Neutrophil (primary cell): ENCODE data around the gene CKLF.

Experiments
- H3K27ac ChIP-seq: fragments of 200-600 bp; sonication (generic); 2 replicates; pipeline ENCODE4 v1.5.1; 2016; ENCODE audit warnings: mild to moderate bottlenecking, moderate library complexity
- H3K27me3 ChIP-seq: fragments of 200-600 bp; sonication (generic); 2 replicates; pipeline ENCODE4 v1.6.0; 2016; ENCODE audit warnings: mild to moderate bottlenecking
- H3K36me3 ChIP-seq: fragments of 200-600 bp; sonication (generic); 2 replicates; pipeline ENCODE4 v1.5.1; 2017
- H3K4me1 ChIP-seq, 2 experiments: fragments of 200-600 bp in 1 of 2; sonication (generic) in 1 of 2; 1 replicate in 1 of 2; 2 replicates in 1 of 2; pipeline versions ENCODE4 v1.5.1 to v1.6.1; 2013 to 2016; ENCODE audit warnings: low read depth in 1 of 2, low read length in 1 of 2, mild to moderate bottlenecking in 1 of 2, moderate library complexity in 1 of 2; ENCODE audit not compliant: control insufficient read depth in 1 of 2, insufficient read depth in 1 of 2
- H3K4me3 ChIP-seq, 2 experiments: fragments of 200-600 bp in 1 of 2; sonication (generic) in 1 of 2; 1 replicate in 1 of 2; 2 replicates in 1 of 2; pipeline ENCODE4 v1.5.1; 2013 to 2016; ENCODE audit warnings: low read depth in 1 of 2, low read length in 1 of 2, mild to moderate bottlenecking in 1 of 2, moderate library complexity in 1 of 2
- H3K9me3 ChIP-seq: fragments of 200-600 bp; sonication (generic); 2 replicates; pipeline ENCODE4 v1.5.1; 2016
- TF ChIP-seq, protein P1 (sequence below): fragments of 200-600 bp; sonication (generic); IDR thresholded peaks from 2 replicates; pipeline ENCODE4 v1.5.1; 2016; ENCODE audit warnings: antibody characterized with exemption

The CKLF gene

DNA sequence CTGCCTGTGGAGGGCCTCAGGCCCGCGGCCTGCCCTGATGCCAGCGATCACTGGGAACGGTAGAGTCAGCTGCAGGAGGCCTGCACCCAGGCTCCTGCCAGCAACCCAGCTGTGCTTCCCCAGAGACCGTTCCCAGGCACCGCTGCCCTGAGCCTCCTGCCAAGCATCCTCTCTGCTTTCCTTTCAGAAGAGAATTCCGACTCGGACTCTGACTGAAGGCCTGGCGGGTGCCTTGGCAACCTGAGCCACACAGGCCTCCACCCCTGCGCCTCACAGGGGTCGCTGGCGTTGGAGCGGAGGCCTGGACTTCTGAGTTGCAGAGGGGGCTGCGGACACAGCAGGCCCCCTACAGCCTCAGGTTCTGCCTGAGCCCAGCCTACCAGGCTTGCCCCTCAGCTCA, 60.0 kb downstream of the CKLF start:
- Histone ChIP-seq H3K36me3 (peaks cover 87% of the 10 kb centered on the region), H3K27me3 (no peaks in the 10 kb centered on the region), H3K4me1 (peaks cover 8 to 12% of the 10 kb centered on the region in 2 experiments), H3K4me3 (no peak overlapping the region), H3K9me3 (no peaks in the 10 kb centered on the region), H3K27ac (no peak overlapping the region)
- TF ChIP-seq, protein P1, sequence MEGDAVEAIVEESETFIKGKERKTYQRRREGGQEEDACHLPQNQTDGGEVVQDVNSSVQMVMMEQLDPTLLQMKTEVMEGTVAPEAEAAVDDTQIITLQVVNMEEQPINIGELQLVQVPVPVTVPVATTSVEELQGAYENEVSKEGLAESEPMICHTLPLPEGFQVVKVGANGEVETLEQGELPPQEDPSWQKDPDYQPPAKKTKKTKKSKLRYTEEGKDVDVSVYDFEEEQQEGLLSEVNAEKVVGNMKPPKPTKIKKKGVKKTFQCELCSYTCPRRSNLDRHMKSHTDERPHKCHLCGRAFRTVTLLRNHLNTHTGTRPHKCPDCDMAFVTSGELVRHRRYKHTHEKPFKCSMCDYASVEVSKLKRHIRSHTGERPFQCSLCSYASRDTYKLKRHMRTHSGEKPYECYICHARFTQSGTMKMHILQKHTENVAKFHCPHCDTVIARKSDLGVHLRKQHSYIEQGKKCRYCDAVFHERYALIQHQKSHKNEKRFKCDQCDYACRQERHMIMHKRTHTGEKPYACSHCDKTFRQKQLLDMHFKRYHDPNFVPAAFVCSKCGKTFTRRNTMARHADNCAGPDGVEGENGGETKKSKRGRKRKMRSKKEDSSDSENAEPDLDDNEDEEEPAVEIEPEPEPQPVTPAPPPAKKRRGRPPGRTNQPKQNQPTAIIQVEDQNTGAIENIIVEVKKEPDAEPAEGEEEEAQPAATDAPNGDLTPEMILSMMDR, result no peak

DNA sequence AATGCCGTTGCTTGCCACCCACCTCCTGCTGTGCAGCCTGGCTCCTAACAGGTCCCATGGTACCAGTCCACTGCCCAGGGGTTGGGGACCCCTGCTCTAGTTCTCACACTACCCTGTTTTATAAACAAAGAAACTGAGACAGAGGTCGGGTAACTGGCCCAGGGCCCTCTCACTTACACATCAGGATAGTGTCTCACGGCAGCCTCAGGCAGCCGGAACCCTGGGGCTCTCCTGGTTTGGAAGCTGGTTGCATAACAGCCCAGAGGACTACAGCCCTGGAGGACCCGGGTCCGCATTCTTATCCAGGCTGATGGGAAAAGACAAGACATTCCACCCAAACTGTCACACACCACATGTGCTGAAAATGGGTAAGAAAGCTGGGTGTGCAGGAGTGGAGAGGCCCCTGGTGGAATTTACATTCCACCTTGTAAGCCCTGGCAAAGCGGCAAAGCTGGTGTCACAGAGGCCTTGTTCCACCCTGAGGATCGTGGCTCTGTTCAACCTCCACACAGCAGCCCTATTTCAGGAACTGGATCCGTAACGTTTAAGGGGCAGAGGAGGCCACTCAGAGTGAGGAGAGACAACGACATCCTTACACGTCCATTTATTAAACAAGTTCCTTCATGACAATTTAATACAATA, 61.9 kb downstream of the CKLF start:
- peaks cover 3 to 4% of the 10 kb centered on the region in 2 experiments for H3K4me1 ChIP-seq
- no peak overlapping the region for H3K4me3 ChIP-seq
- H3K27ac ChIP-seq, result no peak overlapping the region
- H3K36me3 ChIP-seq, result peaks cover 72% of the 10 kb centered on the region
- H3K9me3 ChIP-seq, result no peaks in the 10 kb centered on the region
- no peaks in the 10 kb centered on the region for H3K27me3 ChIP-seq
- TF ChIP-seq, protein P1, result no peak
